Astrocyte (in vitro differentiated cells and primary cell): ENCODE data around the gene GPR15. TPM values are rescaled to one million over a fixed set of nuclear protein-coding genes. Genes with fewer than 3 reads are reported as not detected.
A peak's percentile ranks its signal among the peaks of the same experiment; 100 is the strongest.

Experiments used
- DNase-seq: peaks from one replicate; pipeline ENCODE4 v3.0.0-alpha.2; 2010; ENCODE audit warnings: low read depth
- FAIRE-seq: peaks from 2 replicates; lab custom pipeline; 2011; peaks lifted over from hg19 to GRCh38; lab: Jason Lieb, UNC
- H2AFZ ChIP-seq: 2 replicates; pipeline ENCODE4 v1.6.0; 2012; ENCODE audit warnings: low read depth, low read length, inconsistent platforms
- H3K27ac ChIP-seq: 2 replicates; pipeline ENCODE4 v1.5.1; 2011; ENCODE audit warnings: low read depth, low read length, inconsistent platforms
- H3K27me3 ChIP-seq: 2 replicates; pipeline ENCODE4 v1.6.0; 2011; ENCODE audit warnings: low read length, inconsistent platforms; ENCODE audit not compliant: insufficient read depth
- H3K36me3 ChIP-seq: 2 replicates; pipeline ENCODE4 v1.5.1; 2011; ENCODE audit warnings: low read length, inconsistent platforms; ENCODE audit not compliant: insufficient read depth
- H3K4me1 ChIP-seq: 2 replicates; pipeline ENCODE4 v1.5.1; 2011; ENCODE audit warnings: low read length, inconsistent platforms; ENCODE audit not compliant: insufficient read depth
- H3K4me2 ChIP-seq: 2 replicates; pipeline ENCODE4 v1.6.0; 2012; ENCODE audit warnings: low read length, inconsistent platforms
- H3K4me3 ChIP-seq: 2 replicates; pipeline ENCODE4 v1.5.1; 2011; ENCODE audit warnings: low read depth, mild to moderate bottlenecking, low read length, inconsistent platforms; ENCODE audit not compliant: insufficient read depth
- H3K79me2 ChIP-seq: 2 replicates; pipeline ENCODE4 v1.6.0; 2012; ENCODE audit warnings: mild to moderate bottlenecking, low read length, inconsistent platforms; ENCODE audit not compliant: insufficient read depth
- H3K9ac ChIP-seq: 2 replicates; pipeline ENCODE4 v1.6.0; 2012; ENCODE audit warnings: mild to moderate bottlenecking, low read length, inconsistent platforms
- H3K9me3 ChIP-seq: 2 replicates; pipeline ENCODE4 v1.5.1; 2012; ENCODE audit warnings: low read depth, mild to moderate bottlenecking, low read length, inconsistent platforms; ENCODE audit not compliant: insufficient read depth
- H4K20me1 ChIP-seq: 2 replicates; pipeline ENCODE4 v1.6.0; 2012; ENCODE audit warnings: low read length, inconsistent platforms; ENCODE audit not compliant: insufficient read depth
- H3K27ac Mint-ChIP-seq: one replicate; pipeline ENCODE4 v1.8.0; 2021; ENCODE audit warnings: mild to moderate bottlenecking, mixed read lengths; ENCODE audit not compliant: unreplicated experiment
- H3K27me3 Mint-ChIP-seq: one replicate; pipeline ENCODE4 v1.8.0; 2021; ENCODE audit warnings: low read depth, mixed read lengths; ENCODE audit not compliant: unreplicated experiment
- H3K36me3 Mint-ChIP-seq: one replicate; pipeline ENCODE4 v1.8.0; 2021; ENCODE audit warnings: low read depth, mixed read lengths; ENCODE audit not compliant: unreplicated experiment
- H3K4me1 Mint-ChIP-seq: one replicate; pipeline ENCODE4 v1.8.0; 2021; ENCODE audit warnings: low read depth, mixed read lengths; ENCODE audit not compliant: unreplicated experiment
- H3K4me3 Mint-ChIP-seq: one replicate; pipeline ENCODE4 v1.8.0; 2021; ENCODE audit warnings: mild to moderate bottlenecking, moderate library complexity, mixed read lengths; ENCODE audit not compliant: unreplicated experiment
- H3K9me3 Mint-ChIP-seq: one replicate; pipeline ENCODE4 v1.8.0; 2021; ENCODE audit warnings: mild to moderate bottlenecking, mixed read lengths; ENCODE audit not compliant: unreplicated experiment
- CTCF ChIP-seq: IDR thresholded peaks from 2 replicates; pipeline ENCODE4 v1.5.1; 2011; ENCODE audit warnings: low read depth, mild to moderate bottlenecking, inconsistent platforms, low read length, moderate library complexity; ENCODE audit not compliant: insufficient read depth
- EZH2 ChIP-seq: IDR thresholded peaks from 2 replicates; pipeline ENCODE4 v1.6.1; 2012; ENCODE audit warnings: mild to moderate bottlenecking, low read length, inconsistent platforms; ENCODE audit not compliant: insufficient read depth
- total RNA-seq: library from RNA; stranded (reverse); gene quantifications from 2 replicates; pipeline ENCODE4 v1.2.1, GENCODE V29; 2021

Gene GPR15
- total RNA-seq, 1 donor from 2014 or later: not detected

GRCh38 chr3:98565843-98566242 lies 34.1 kb downstream of the GPR15 start:
- Histone ChIP-seq H3K36me3 (no peaks in the 10 kb centered on the region), H3K4me3 (no peak overlapping the region), H3K4me1 (peaks cover 4% of the 10 kb centered on the region), H3K27me3 (no peaks in the 10 kb centered on the region), H2AFZ (no peak overlapping the region), H3K79me2 (no peaks in the 10 kb centered on the region), H4K20me1 (no peaks in the 10 kb centered on the region), H3K9ac (no peak overlapping the region), H3K9me3 (no peaks in the 10 kb centered on the region), H3K27ac (no peak overlapping the region), H3K4me2 (no peak overlapping the region)
- peaks cover 18% of the 10 kb centered on the region for H3K4me1 Mint-ChIP-seq
- FAIRE-seq (no peak), DNase-seq (no peak)
- H3K27ac Mint-ChIP-seq: peak overlapping the region; percentile 4
- H3K36me3 Mint-ChIP-seq: no peaks in the 10 kb centered on the region
- H3K9me3 Mint-ChIP-seq: peaks cover 4% of the 10 kb centered on the region
- H3K4me3 Mint-ChIP-seq: no peak overlapping the region
- TF ChIP-seq CTCF: no peak
- TF ChIP-seq EZH2: no peak
- no peaks in the 10 kb centered on the region for H3K27me3 Mint-ChIP-seq

GRCh38 chr3:98567666-98568270 lies 36.0 kb downstream of the GPR15 start:
- no peak overlapping the region for H3K4me3 ChIP-seq
- Mint-ChIP-seq H3K4me1 (peaks cover 12% of the 10 kb centered on the region), H3K36me3 (no peaks in the 10 kb centered on the region), H3K27me3 (no peaks in the 10 kb centered on the region), H3K9me3 (peaks cover 4% of the 10 kb centered on the region), H3K4me3 (no peak overlapping the region), H3K27ac (no peak overlapping the region)
- no peak for TF ChIP-seq EZH2
- no peak for TF ChIP-seq CTCF
- H3K4me1 ChIP-seq: peaks cover 4% of the 10 kb centered on the region
- H3K27ac ChIP-seq: no peak overlapping the region
- no peaks in the 10 kb centered on the region for H4K20me1 ChIP-seq
- no peak for DNase-seq
- no peak overlapping the region for H2AFZ ChIP-seq
- no peak overlapping the region for H3K9ac ChIP-seq
- no peaks in the 10 kb centered on the region for H3K79me2 ChIP-seq
- FAIRE-seq: no peak
- H3K9me3 ChIP-seq: no peaks in the 10 kb centered on the region
- no peak overlapping the region for H3K4me2 ChIP-seq
- no peaks in the 10 kb centered on the region for H3K36me3 ChIP-seq
- H3K27me3 ChIP-seq: no peaks in the 10 kb centered on the region

- peaks cover 9% of the 10 kb centered on the region for H3K4me1 ChIP-seq
- no peak overlapping the region for H3K27ac ChIP-seq
- Mint-ChIP-seq H3K9me3 (peaks cover 4% of the 10 kb centered on the region), H3K36me3 (no peaks in the 10 kb centered on the region), H3K27me3 (no peaks in the 10 kb centered on the region), H3K27ac (no peak overlapping the region), H3K4me1 (peaks cover 12% of the 10 kb centered on the region), H3K4me3 (no peak overlapping the region)
- no peaks in the 10 kb centered on the region for H3K9me3 ChIP-seq
- H3K4me2 ChIP-seq: no peak overlapping the region
- DNase-seq (no peak), FAIRE-seq (no peak)
- no peaks in the 10 kb centered on the region for H4K20me1 ChIP-seq
- H3K4me3 ChIP-seq: no peak overlapping the region
- H3K27me3 ChIP-seq: no peaks in the 10 kb centered on the region
- H3K9ac ChIP-seq: no peak overlapping the region
- no peak for TF ChIP-seq CTCF
- no peaks in the 10 kb centered on the region for H3K79me2 ChIP-seq
- no peaks in the 10 kb centered on the region for H3K36me3 ChIP-seq
- H2AFZ ChIP-seq: no peak overlapping the region
These were observed 36.6 kb downstream of the GPR15 start for GRCh38 chr3:98568402-98568801.
